Breast epithelium (tissue), 3 donors: ENCODE measurements around the gene LSAMP.

Experiments used
- POLR2A ChIP-seq: fragments of 450-650 bp; IDR thresholded peaks from one replicate; pipeline ENCODE4 v1.6.1; 2016; ENCODE audit warnings: antibody characterized with exemption, mild to moderate bottlenecking, moderate library complexity
- POLR2AphosphoS5 ChIP-seq, 3 donors: sonication (generic); formaldehyde crosslinking; IDR thresholded peaks; one replicate each; pipeline ENCODE4 v1.6.1; 2017; ENCODE audit warnings: antibody characterized with exemption in 3 of 3
- TF ChIP-seq, protein P1 (sequence below), 3 donors: fragments of 450-650 bp; IDR thresholded peaks; one replicate each; pipeline ENCODE4 v1.5.1; 2016 to 2017; ENCODE audit warnings: antibody characterized with exemption in 3 of 3, mild to moderate bottlenecking in 3 of 3, moderate library complexity in 3 of 3

DNA sequence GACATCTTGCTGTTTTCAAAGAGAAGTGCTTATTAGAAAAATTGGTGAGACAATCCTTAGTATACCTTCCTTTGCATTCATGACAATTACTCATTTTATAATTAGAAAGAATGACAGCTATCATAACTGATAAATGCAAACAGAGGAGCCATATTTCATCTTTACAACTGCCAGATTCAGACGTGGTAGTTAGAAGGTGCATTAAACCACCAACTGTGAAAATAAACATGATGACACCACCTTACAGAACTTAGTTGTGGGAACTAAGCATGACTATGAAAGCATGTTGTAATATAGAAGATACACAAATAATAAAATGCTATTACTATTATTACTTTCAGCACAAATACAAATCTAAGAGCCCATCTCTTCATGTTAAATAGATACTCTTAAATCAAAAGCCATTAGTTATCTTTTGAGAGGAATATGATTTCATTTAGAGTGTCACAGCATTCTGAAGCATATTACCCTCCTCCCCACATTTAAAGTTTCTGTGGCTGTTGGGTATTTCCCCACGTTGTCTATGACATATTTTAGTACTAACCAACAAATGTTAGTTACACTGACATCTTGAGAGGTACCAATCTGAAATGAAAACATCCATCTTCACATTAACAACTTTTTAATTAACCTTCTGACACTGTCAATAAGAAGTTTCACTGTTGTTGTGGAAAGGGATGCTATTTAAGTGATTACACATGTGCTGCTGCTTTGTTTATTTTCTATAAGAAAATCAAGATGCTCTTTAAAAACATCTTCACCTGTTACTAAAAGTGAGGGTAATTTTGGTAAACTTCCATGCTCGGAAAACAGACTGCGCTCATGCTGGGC is 163.8 kb downstream of the LSAMP start:
- TF ChIP-seq POLR2A, result no peak
- TF ChIP-seq, protein P1, sequence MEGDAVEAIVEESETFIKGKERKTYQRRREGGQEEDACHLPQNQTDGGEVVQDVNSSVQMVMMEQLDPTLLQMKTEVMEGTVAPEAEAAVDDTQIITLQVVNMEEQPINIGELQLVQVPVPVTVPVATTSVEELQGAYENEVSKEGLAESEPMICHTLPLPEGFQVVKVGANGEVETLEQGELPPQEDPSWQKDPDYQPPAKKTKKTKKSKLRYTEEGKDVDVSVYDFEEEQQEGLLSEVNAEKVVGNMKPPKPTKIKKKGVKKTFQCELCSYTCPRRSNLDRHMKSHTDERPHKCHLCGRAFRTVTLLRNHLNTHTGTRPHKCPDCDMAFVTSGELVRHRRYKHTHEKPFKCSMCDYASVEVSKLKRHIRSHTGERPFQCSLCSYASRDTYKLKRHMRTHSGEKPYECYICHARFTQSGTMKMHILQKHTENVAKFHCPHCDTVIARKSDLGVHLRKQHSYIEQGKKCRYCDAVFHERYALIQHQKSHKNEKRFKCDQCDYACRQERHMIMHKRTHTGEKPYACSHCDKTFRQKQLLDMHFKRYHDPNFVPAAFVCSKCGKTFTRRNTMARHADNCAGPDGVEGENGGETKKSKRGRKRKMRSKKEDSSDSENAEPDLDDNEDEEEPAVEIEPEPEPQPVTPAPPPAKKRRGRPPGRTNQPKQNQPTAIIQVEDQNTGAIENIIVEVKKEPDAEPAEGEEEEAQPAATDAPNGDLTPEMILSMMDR (IDR thresholded peaks at IDR 0.05), result no peak
- TF ChIP-seq POLR2AphosphoS5 (IDR thresholded peaks at IDR 0.05), result no peak
